Epithelial cell of proximal tubule (primary cell): ENCODE data around the gene SLC36A3. TPM values are rescaled to one million over a fixed set of nuclear protein-coding genes. Genes with fewer than 3 reads are reported as not detected.
"Not testable (repeated sequence)": the region's sequence is repeated elsewhere in the genome, so short reads cannot be mapped to it uniquely, and the experiment has no call there.

Experiments
- DNase-seq: peaks from one replicate; pipeline ENCODE4 v3.0.0-alpha.2; 2011; ENCODE audit warnings: low read depth
- H3K4me3 ChIP-seq: 2 replicates; pipeline ENCODE4 v1.5.1; 2011; ENCODE audit warnings: low read depth, mild to moderate bottlenecking, low read length
- CTCF ChIP-seq: conservative IDR thresholded peaks from 2 replicates; pipeline ENCODE4 v1.5.1; 2012; ENCODE audit warnings: low read depth, mild to moderate bottlenecking, low read length
- total RNA-seq: library from RNA; depleted of rRNA; stranded (reverse); fragments of >200 nt; gene quantifications from 2 replicates; pipeline ENCODE4 v1.2.3, GENCODE V29; 2015

The SLC36A3 gene
- total RNA-seq, 1 donor from 2014 or later = not detected

DNA sequence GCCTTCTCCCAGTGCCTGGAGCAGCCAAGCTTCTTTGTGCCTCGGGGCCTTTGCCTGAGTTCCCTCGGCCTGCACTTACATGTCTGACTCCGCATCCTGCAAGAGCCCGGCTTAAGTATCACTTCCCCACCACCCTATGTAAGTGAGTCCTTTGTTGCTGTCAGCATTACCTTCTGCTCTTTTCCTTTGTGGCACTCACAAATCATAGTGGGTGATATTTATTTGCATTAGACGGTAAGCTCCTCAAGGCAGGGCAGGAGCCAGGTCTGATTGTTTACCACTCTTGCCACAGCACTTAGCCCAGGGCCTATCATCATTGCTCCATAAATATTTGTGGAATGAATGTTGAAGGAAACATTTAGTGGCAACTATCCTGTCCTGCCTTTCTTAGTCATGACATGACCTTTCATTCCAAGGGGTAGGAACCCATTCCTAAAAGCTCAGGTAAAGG is 45.8 kb downstream of the SLC36A3 start:
- no peak for DNase-seq

DNA sequence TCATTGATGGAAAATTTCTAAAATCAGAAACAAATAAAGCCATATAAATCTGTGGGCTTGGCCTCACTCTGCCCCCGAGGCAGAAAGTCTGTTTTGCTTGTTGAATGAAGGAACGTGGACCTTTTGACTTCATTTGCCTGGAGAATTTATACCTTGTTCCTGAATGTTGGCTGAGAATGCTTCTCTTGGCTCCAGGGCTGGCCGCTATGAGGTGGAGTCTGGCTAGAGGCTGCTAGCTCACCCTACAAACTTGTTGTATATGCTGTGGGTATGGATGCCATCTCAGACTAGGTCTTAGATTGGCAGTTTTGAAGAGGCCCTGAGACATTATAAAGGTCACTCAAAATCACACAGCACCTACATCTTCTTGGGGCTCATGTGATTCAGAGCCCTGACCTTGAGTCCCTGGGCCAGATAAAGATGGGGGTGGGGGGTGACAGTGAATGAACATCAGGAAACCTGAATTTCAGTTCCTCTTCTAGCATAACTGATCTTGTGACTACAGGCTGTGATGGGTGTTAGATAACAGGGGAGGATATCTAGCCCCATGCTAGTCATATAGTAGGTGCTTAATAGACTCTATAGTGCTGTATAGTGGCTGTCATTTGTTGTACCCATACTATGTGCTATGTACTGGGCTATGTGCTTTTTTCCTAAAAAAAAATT is 47.8 kb downstream of the SLC36A3 start:
- TF ChIP-seq CTCF = no peak
- DNase-seq = no peak
- no peak overlapping the region for H3K4me3 ChIP-seq

More for the DNA sequence above, 45.8 kb downstream of the SLC36A3 start:
- TF ChIP-seq CTCF = no peak
- no peak overlapping the region for H3K4me3 ChIP-seq

DNA sequence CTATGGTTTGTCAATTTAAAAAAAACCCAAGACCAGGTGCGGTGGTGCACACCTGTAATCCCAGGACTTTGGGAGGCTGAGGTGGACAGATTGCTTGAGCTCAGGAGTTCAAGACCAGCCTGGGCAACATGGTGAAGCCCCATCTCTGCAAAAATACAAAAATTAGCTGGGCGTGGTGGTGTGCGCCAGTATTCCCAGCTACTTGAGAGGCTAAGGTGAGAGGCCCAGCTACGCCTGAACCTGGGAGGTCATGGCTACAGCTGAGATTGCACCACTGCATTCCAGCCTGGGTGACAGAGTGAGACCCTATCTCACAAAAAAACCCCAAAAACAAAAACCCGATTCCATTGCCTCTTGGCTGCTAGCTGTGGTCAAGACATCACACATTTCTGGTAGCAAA is 48.6 kb downstream of the SLC36A3 start:
- DNase-seq, H3K4me3 ChIP-seq: not testable (repeated sequence)

DNA sequence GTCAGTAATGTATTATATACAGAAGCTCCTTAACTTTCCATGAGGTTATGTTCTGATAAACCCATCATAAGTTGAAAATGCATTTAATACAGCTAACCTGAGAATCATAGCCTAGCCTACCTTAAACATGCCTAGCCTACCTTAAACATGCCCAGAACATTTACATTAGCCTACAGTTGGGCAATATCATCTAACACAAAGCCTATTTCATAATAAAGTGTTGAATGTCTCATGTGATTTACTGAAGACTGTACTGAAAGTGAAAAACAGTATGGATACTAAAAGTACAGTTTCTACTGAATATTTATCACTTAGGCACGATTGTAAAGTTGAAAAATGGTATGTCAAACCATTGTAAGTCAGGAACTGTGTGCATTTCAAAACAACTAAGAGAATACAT is 49.0 kb downstream of the SLC36A3 start:
- no peak for DNase-seq
- no peak overlapping the region for H3K4me3 ChIP-seq
- TF ChIP-seq CTCF = no peak

DNA sequence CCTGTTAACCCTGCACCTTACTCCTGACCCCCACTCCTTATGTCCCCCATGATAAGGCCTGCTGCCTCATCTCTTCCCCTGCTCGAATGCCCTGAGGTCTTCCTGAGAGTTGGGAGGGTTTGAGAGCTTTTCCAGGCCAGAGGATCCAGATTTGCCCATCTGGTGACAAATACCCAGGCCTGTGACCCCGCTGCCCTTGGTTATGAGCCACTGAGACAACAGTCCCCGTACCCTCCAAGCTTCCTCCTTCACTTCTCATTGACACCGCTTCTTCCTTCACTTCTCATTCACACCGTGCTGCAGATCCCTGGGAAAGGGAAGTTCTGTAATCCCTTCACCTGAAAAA is 50.0 kb downstream of the SLC36A3 start:
- DNase-seq = no peak
- TF ChIP-seq CTCF = no peak
- peak overlapping the region; percentile 77 for H3K4me3 ChIP-seq

DNA sequence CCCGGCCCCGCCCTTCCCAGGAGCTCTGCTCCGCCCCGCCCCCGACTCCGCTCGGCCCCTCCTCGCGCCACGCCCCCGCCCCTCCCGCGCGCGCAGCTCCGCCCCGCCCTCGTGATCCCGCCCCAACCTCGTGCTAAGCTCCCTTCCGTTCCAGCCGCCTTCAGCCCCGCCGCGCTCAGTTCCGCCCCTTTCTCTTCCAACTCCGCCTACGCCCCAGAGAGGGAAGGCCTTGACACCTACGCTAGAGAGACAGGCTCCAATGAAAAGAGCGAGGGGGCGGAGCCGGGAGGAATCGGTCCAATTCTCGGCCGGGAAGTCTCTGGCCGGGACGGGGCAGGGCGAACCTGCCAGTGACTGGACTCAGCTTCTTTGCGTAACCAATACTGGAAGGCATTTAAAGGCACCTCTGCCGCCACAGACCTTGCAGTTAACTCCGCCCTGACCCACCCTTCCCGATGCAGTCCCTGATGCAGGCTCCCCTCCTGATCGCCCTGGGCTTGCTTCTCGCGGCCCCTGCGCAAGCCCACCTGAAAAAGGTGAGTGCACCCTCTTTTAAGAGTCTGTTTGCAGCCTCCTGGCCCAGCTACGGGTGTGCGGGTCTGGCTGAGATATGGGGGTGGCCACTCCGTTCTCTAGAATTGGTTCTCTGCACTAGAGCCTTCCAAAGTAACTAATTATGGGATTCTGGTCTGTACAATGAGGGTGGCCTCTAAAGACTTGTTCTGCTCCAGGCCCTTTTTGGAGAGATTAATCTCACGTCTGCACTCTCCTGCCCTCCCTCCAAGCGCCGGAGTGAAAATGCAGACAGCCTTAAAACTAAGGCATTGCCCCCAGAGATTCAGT is 50.6 kb downstream of the SLC36A3 start, which contains the start of gene GM2A:
TSS of gene GM2A (plus strand) at position 424 of the 843 bp plus-strand sequence. CDS start at position 456, 32 bp downstream.
- TF ChIP-seq CTCF = no peak
- peak; percentile 90 for DNase-seq
- peak within 1 kb of the TSS; percentile 77 for H3K4me3 ChIP-seq

DNA sequence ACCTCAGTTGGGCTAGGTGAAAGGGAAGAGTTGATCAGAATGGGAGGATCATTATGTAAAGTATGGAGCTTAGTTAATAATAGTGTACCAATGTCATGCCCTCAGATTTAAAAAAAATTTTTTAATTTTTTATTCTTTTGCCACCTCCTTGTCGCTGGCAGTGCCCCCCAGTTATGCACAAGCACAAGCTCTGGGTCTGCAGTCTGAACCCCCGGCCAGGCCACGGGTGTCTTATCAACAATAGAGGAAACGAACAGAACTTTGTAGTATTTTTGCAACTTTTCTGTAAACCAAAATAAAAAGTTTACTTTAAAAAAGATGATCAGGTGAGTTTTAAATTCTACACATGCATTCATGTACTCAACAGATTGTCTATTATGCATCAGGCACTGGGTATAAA is 51.9 kb downstream of the SLC36A3 start:
- no peak overlapping the region for H3K4me3 ChIP-seq
- TF ChIP-seq CTCF = no peak
- DNase-seq = no peak
